Stimulated activated CD8-positive, alpha-beta memory T cell treated with anti-CD3 and anti-CD28 coated beads, Interleukin-7, amount 100 ng/mL, for 24 hours (primary cell): ENCODE results near the gene ST7.
"Not testable (repeated sequence)": the region's sequence is repeated elsewhere in the genome, so short reads cannot be mapped to it uniquely, and the experiment has no call there.

Experiments
- DNase-seq: peaks from one replicate; pipeline ENCODE4 v3.0.0-alpha.2; 2020; ENCODE audit warnings: low read depth

Gene ST7

GRCh38 chr7:116951366-116952292 lies 1.7 kb upstream of the ST7 start:
- DNase-seq: no peak

- DNase-seq: peak; percentile 8
Measured at GRCh38 chr7:116952635-116953371, 498 bp upstream of the ST7 start.

- peak; percentile 2 for DNase-seq
Measured at GRCh38 chr7:116953906-116954838, 871 bp downstream of the ST7 start.

GRCh38 chr7:116955340-116955739 lies 2.0 kb downstream of the ST7 start:
- DNase-seq: no peak

GRCh38 chr7:116955801-116956476 lies 2.6 kb downstream of the ST7 start:
- no peak for DNase-seq

- no peak for DNase-seq
Measured at GRCh38 chr7:116956477-116956804, 3.1 kb downstream of the ST7 start.

- no peak for DNase-seq
Measured at GRCh38 chr7:116957874-116958273, 4.6 kb downstream of the ST7 start.

GRCh38 chr7:116961966-116962673 lies 8.8 kb downstream of the ST7 start:
- not testable (repeated sequence) for DNase-seq

- DNase-seq: no peak
Measured at GRCh38 chr7:116963234-116963633, 9.9 kb downstream of the ST7 start.

GRCh38 chr7:116966601-116967000 lies 13.3 kb downstream of the ST7 start:
- DNase-seq: no peak

- DNase-seq: no peak
Measured at GRCh38 chr7:116967254-116967922, 14.1 kb downstream of the ST7 start.

GRCh38 chr7:116967983-116968382 lies 14.7 kb downstream of the ST7 start:
- no peak for DNase-seq

GRCh38 chr7:116968631-116969030 lies 15.3 kb downstream of the ST7 start:
- no peak for DNase-seq

GRCh38 chr7:116969371-116969902 lies 16.1 kb downstream of the ST7 start:
- DNase-seq: no peak

- DNase-seq: no peak
Measured at GRCh38 chr7:116970238-116970910, 17.1 kb downstream of the ST7 start.

- DNase-seq: not testable (repeated sequence)
Measured at GRCh38 chr7:116971153-116971552, 17.9 kb downstream of the ST7 start.

- no peak for DNase-seq
Measured at GRCh38 chr7:116971869-116972268, 18.6 kb downstream of the ST7 start.

GRCh38 chr7:116975024-116975423 lies 21.7 kb downstream of the ST7 start:
- not testable (repeated sequence) for DNase-seq

GRCh38 chr7:116977172-116977571 lies 23.9 kb downstream of the ST7 start:
- no peak for DNase-seq

- no peak for DNase-seq
Measured at GRCh38 chr7:116978006-116978405, 24.7 kb downstream of the ST7 start.
